HUES6 (cell line): ENCODE results near the gene RUSF1.

Source experiments
- H3K27ac ChIP-seq: 2 replicates; pipeline ENCODE4 v1.7.0; 2013; ENCODE audit warnings: low read depth, mild to moderate bottlenecking, low read length, inconsistent platforms
- H3K27me3 ChIP-seq: 2 replicates; pipeline ENCODE4 v1.6.1; 2013; ENCODE audit warnings: low read length; ENCODE audit not compliant: control insufficient read depth, insufficient read depth
- H3K36me3 ChIP-seq: 2 replicates; pipeline ENCODE4 v1.6.1; 2013; ENCODE audit warnings: low read length; ENCODE audit not compliant: control insufficient read depth, insufficient read depth
- H3K4me1 ChIP-seq: 2 replicates; pipeline ENCODE4 v1.6.1; 2013; ENCODE audit warnings: low read length; ENCODE audit not compliant: control insufficient read depth, insufficient read depth
- H3K4me3 ChIP-seq: 2 replicates; pipeline ENCODE4 v1.5.1; 2013; ENCODE audit warnings: low read depth, low read length
- H3K9ac ChIP-seq: one replicate; pipeline ENCODE4 v1.6.1; 2013; ENCODE audit warnings: mild to moderate bottlenecking, low read length
- H3K9me3 ChIP-seq: 2 replicates; pipeline ENCODE4 v1.6.1; 2013; ENCODE audit warnings: low read depth, low read length; ENCODE audit not compliant: control insufficient read depth, insufficient read depth

RUSF1 gene

DNA sequence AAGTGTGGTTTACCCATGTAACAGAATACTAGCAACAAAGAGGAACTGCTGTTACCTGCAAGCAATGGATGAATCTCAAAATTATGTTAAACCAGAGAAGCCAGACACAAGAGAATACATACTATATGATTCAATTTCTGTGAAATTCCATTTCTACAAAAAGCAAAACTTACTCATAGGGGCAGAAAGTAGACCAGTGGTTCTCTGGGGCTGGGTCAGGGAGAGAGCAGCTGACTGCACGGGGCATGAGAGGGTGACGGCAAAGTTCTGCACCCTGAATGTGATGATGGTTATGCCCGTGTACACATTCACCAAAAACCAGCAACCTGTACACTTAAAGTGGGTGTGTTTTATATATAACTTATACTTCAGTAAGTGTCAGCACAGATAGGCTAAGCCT is 68.7 kb downstream of the RUSF1 start:
- Histone ChIP-seq H3K4me3 (no peak overlapping the region), H3K9me3 (no peaks in the 10 kb centered on the region), H3K4me1 (peaks cover 15% of the 10 kb centered on the region), H3K27ac (no peak overlapping the region), H3K36me3 (no peaks in the 10 kb centered on the region), H3K9ac (no peak overlapping the region), H3K27me3 (no peaks in the 10 kb centered on the region)
